ENCODE measurements around the gene ABCC4.

- TF ChIP-seq EP300 (conservative IDR thresholded peaks at IDR 0.05; ENCODE audit: poor library complexity, severe bottlenecking) (no peak), CTCF (IDR thresholded peaks at IDR 0.05; ENCODE audit: poor library complexity, severe bottlenecking) (no peak), REST (IDR thresholded peaks at IDR 0.05; ENCODE audit: borderline replicate concordance) (no peak), SMC3 (conservative IDR thresholded peaks at IDR 0.05; ENCODE audit: poor library complexity) (no peak), RAD21 (conservative IDR thresholded peaks at IDR 0.05) (no peak), POLR2AphosphoS5 (IDR thresholded peaks at IDR 0.05) (no peak)
These were observed 52.3 kb downstream of the ABCC4 start for GRCh38 chr13:95248953-95249352.

Measured in neural cell (in vitro differentiated cells).